Measurements from ENCODE around the gene ADCY5.

ADCY5 gene

GRCh38 chr3:123296836-123297626 lies 151.9 kb downstream of the ADCY5 start:
- FAIRE-seq: no peak

GRCh38 chr3:123296261-123296660 lies 152.6 kb downstream of the ADCY5 start:
- FAIRE-seq: no peak

GRCh38 chr3:123295901-123296250 lies 153.0 kb downstream of the ADCY5 start:
- FAIRE-seq: no peak

- FAIRE-seq: no peak
Observed at GRCh38 chr3:123295171-123295900, 153.6 kb downstream of the ADCY5 start.

GRCh38 chr3:123294296-123294938 lies 154.5 kb downstream of the ADCY5 start:
- no peak for FAIRE-seq

GRCh38 chr3:123292321-123293310 lies 156.3 kb downstream of the ADCY5 start:
- no peak for FAIRE-seq

GRCh38 chr3:123291404-123291803 lies 157.5 kb downstream of the ADCY5 start:
- FAIRE-seq: no peak

- FAIRE-seq: no peak
Observed at GRCh38 chr3:123290962-123291361, 157.9 kb downstream of the ADCY5 start.

- FAIRE-seq: no peak
Observed at GRCh38 chr3:123290107-123290930, 158.6 kb downstream of the ADCY5 start.

- no peak for FAIRE-seq
Observed at GRCh38 chr3:123289391-123290106, 159.3 kb downstream of the ADCY5 start.

- no peak for FAIRE-seq
Observed at GRCh38 chr3:123287962-123288302, 161.0 kb downstream of the ADCY5 start.

GRCh38 chr3:123287051-123287961 lies 161.6 kb downstream of the ADCY5 start:
- no peak for FAIRE-seq

GRCh38 chr3:123286308-123287023 lies 162.4 kb downstream of the ADCY5 start:
- no peak for FAIRE-seq

- no peak for FAIRE-seq
Observed at GRCh38 chr3:123285931-123286307, 163.0 kb downstream of the ADCY5 start.

- FAIRE-seq: no peak
Observed at GRCh38 chr3:123285479-123285878, 163.4 kb downstream of the ADCY5 start.

GRCh38 chr3:123285066-123285465 lies 163.8 kb downstream of the ADCY5 start:
- FAIRE-seq: no peak

GRCh38 chr3:123284399-123285010 lies 164.4 kb downstream of the ADCY5 start:
- FAIRE-seq: no peak

- FAIRE-seq: no peak
Observed at GRCh38 chr3:123283657-123284398, 165.1 kb downstream of the ADCY5 start.
